ENCODE data around the gene SLC26A8. TPM values are rescaled to one million over a fixed set of nuclear protein-coding genes. Genes with fewer than 3 reads are reported as not detected.

SLC26A8 gene
- total and polyA plus RNA-seq, 4 donors, result 0.03 to 0.33 (median 0.18) TPM

DNA sequence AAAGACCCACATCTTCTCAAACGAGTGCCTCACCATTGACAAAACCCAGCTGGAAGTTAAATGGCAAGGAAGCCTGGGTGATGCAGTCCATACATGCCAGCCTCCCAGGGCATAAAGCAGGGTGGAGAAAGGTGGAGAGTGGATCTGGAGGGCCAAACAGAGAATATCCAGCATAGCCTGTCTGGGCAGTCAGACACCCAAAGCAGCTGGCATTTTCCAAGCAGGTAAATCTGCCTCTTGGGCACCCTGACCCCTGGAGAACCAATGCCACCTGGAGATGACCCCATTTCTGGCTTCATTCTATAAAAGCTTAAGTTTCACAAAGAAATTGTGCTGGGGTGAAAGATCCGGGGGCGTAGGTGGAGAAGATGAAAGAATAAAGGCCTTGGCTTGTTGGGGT lies 98.5 kb downstream of the SLC26A8 start:
- no peaks in the 10 kb centered on the region for H3K36me3 ChIP-seq (ENCODE audit: control insufficient read depth in 4 of 4, insufficient read depth in 3 of 4, low read depth in 1 of 4, low read length in 3 of 4)
- peaks cover 0 to 10% (median 8%) of the 10 kb centered on the region in 4 donors for H3K4me1 ChIP-seq (ENCODE audit: control insufficient read depth in 4 of 4, insufficient read depth in 4 of 4, low read length in 3 of 4)
- no peak overlapping the region for H3K27ac ChIP-seq (ENCODE audit: low read depth in 1 of 2, low read length in 2 of 2)
- no peak for DNase-seq (ENCODE audit: low spot score)
- H3K4me3 ChIP-seq (ENCODE audit: low read depth in 1 of 3, low read length in 3 of 3), result no peak overlapping the region
- TF ChIP-seq TAF1 (conservative IDR thresholded peaks at IDR 0.05) (no peak), EGR1 (IDR thresholded peaks at IDR 0.05; ENCODE audit: low read depth in 2 of 2) (no peak), RXRA (IDR thresholded peaks at IDR 0.05) (no peak), NR2F2 (IDR thresholded peaks at IDR 0.05) (no peak), RAD21 (IDR thresholded peaks at IDR 0.05) (no peak)
- TF ChIP-seq, protein P1, sequence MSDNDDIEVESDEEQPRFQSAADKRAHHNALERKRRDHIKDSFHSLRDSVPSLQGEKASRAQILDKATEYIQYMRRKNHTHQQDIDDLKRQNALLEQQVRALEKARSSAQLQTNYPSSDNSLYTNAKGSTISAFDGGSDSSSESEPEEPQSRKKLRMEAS (IDR thresholded peaks at IDR 0.05), result no peak
- H3K9me3 ChIP-seq (ENCODE audit: control insufficient read depth in 4 of 4, low read length in 3 of 4), result no peaks in the 10 kb centered on the region
- 88% methylated on average over 3 of the region's 3 CpGs for WGBS
- no peaks in the 10 kb centered on the region for H3K27me3 ChIP-seq (ENCODE audit: control insufficient read depth in 4 of 4, insufficient read depth in 4 of 4, low read length in 3 of 4)
- no peak overlapping the region for H3K9ac ChIP-seq (ENCODE audit: low read depth in 1 of 2, low read length in 2 of 2)

DNA sequence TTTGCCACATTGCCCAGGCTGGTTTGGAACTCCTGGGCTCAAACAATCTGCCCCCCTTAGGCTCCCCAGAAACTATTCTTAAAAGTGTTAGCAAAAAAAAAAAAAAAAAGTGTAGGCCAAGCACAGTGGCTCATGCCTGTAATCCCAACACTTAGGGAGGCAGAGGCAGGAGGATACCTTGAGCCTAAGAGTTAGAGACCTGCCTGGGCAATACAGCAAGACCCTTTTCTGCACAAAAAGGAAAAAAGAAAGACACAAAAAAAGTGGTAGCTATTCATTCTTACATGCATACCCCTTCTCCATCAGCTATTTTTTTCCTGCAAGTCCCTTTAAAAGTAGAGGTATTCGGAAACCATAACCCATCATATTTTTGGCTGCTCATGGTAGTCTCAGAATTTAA lies 100.3 kb downstream of the SLC26A8 start:
- Histone ChIP-seq H3K27me3 (ENCODE audit: control insufficient read depth in 4 of 4, insufficient read depth in 4 of 4, low read length in 3 of 4) (no peaks in the 10 kb centered on the region), H3K36me3 (ENCODE audit: control insufficient read depth in 4 of 4, insufficient read depth in 3 of 4, low read depth in 1 of 4, low read length in 3 of 4) (no peaks in the 10 kb centered on the region), H3K9ac (ENCODE audit: low read depth in 1 of 2, low read length in 2 of 2) (no peak overlapping the region), H3K4me1 (ENCODE audit: control insufficient read depth in 4 of 4, insufficient read depth in 4 of 4, low read length in 3 of 4) (peaks cover 1 to 22% (median 14%) of the 10 kb centered on the region in 4 donors), H3K4me3 (ENCODE audit: low read depth in 1 of 3, low read length in 3 of 3) (no peak overlapping the region), H3K27ac (ENCODE audit: low read depth in 1 of 2, low read length in 2 of 2) (no peak overlapping the region), H3K9me3 (ENCODE audit: control insufficient read depth in 4 of 4, low read length in 3 of 4) (no peaks in the 10 kb centered on the region)
- 97% methylated on average over 1 of the region's 1 CpG for WGBS
- no peak for TF ChIP-seq SP1 (IDR thresholded peaks at IDR 0.05)
- TF ChIP-seq, protein P2, sequence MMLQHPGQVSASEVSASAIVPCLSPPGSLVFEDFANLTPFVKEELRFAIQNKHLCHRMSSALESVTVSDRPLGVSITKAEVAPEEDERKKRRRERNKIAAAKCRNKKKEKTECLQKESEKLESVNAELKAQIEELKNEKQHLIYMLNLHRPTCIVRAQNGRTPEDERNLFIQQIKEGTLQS (IDR thresholded peaks at IDR 0.05), result no peak
- no peak for TF ChIP-seq HNF4G (IDR thresholded peaks at IDR 0.05)
- TF ChIP-seq, protein P1 (IDR thresholded peaks at IDR 0.05), result no peak
- no peak for TF ChIP-seq JUND (IDR thresholded peaks at IDR 0.05)
- no peak for DNase-seq (ENCODE audit: low spot score)

DNA sequence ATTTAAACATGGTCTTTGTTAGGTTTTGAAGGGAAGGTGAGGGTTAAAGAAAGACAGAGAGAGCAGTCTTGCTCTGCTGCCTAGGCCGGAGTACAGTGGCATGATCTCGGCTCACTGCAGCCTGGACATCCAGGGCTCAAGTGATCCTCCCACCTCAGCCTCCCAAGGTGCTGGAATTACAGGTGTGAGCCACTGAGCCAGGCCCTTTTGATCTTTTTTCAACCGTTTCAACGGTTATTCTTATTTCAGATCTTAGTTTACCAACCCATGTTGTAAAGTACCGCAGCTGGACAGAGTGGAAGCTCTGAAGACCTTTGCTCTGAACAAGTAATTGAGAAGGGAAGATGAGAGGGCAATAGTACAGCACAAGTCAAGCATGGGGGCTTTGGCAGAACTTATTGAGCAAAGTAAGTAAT lies 102.3 kb downstream of the SLC26A8 start:
- Histone ChIP-seq H3K9me3 (ENCODE audit: control insufficient read depth in 4 of 4, low read length in 3 of 4) (no peaks in the 10 kb centered on the region), H3K27me3 (ENCODE audit: control insufficient read depth in 4 of 4, insufficient read depth in 4 of 4, low read length in 3 of 4) (no peaks in the 10 kb centered on the region), H3K4me3 (ENCODE audit: low read depth in 1 of 3, low read length in 3 of 3) (peak overlapping the region in 2 of 3 donors; percentile 69 to 93), H3K9ac (ENCODE audit: low read depth in 1 of 2, low read length in 2 of 2) (no peak overlapping the region), H3K36me3 (ENCODE audit: control insufficient read depth in 4 of 4, insufficient read depth in 3 of 4, low read depth in 1 of 4, low read length in 3 of 4) (no peaks in the 10 kb centered on the region), H3K27ac (ENCODE audit: low read depth in 1 of 2, low read length in 2 of 2) (peak overlapping the region in 1 of 2 donors; percentile 56), H3K4me1 (ENCODE audit: control insufficient read depth in 4 of 4, insufficient read depth in 4 of 4, low read length in 3 of 4) (peaks cover 2 to 29% (median 18%) of the 10 kb centered on the region in 4 donors)
- WGBS, result 32% methylated on average over 5 of the region's 5 CpGs
- TF ChIP-seq FOXA1 (IDR thresholded peaks at IDR 0.05) (no peak), JUND (IDR thresholded peaks at IDR 0.05) (no peak), GABPA (IDR thresholded peaks at IDR 0.05 in 1 of 2, conservative IDR thresholded peaks at IDR 0.05 in 1 of 2) (no peak), TAF1 (conservative IDR thresholded peaks at IDR 0.05) (no peak), HNF4A (conservative IDR thresholded peaks at IDR 0.05) (peak; percentile 38 to 53)
- TF ChIP-seq, protein P3, sequence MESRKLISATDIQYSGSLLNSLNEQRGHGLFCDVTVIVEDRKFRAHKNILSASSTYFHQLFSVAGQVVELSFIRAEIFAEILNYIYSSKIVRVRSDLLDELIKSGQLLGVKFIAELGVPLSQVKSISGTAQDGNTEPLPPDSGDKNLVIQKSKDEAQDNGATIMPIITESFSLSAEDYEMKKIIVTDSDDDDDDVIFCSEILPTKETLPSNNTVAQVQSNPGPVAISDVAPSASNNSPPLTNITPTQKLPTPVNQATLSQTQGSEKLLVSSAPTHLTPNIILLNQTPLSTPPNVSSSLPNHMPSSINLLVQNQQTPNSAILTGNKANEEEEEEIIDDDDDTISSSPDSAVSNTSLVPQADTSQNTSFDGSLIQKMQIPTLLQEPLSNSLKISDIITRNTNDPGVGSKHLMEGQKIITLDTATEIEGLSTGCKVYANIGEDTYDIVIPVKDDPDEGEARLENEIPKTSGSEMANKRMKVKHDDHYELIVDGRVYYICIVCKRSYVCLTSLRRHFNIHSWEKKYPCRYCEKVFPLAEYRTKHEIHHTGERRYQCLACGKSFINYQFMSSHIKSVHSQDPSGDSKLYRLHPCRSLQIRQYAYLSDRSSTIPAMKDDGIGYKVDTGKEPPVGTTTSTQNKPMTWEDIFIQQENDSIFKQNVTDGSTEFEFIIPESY (IDR thresholded peaks at IDR 0.05), result no peak
- DNase-seq (ENCODE audit: low spot score), result no peak

Data from liver (tissue), 9 donors.